Upper lobe of left lung (tissue), 4 donors: ENCODE results near the gene DISP3.

Source experiments
- POLR2A ChIP-seq, 4 donors: fragments of 450-650 bp; IDR thresholded peaks; one replicate each; pipeline ENCODE4 v1.5.1; 2016 to 2017; ENCODE audit warnings: antibody characterized with exemption in 4 of 4, mild to moderate bottlenecking in 2 of 4
- TF ChIP-seq, protein P1 (sequence below), 6 experiments: fragments of 450-650 bp in 4 of 6; fragments of 200-600 bp in 2 of 6; sonication (generic) in 2 of 6; IDR thresholded peaks; one replicate each; pipeline ENCODE4 v1.5.1; 2016 to 2019; ENCODE audit warnings: antibody characterized with exemption in 6 of 6

DNA sequence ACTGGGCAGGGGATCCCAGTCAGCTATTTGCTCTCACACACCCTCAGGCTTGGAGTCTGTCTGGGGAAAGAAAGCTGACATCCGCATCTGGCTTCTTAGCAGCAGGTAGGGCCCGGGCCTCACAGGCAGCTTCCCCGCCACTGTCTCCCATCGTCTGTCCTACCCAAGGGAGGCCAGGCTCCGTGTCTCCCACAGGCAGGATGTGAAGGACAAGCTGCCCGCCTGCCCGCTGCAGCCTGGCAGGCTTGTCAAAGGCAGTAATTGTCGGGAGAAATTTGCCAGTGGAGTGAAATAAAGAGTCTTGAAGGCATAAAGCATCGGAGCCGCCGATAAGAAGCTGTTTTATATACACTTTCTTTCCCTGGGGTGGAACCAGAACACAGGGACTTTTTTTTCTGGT lies 44.0 kb upstream of the DISP3 start:
- TF ChIP-seq, protein P1, sequence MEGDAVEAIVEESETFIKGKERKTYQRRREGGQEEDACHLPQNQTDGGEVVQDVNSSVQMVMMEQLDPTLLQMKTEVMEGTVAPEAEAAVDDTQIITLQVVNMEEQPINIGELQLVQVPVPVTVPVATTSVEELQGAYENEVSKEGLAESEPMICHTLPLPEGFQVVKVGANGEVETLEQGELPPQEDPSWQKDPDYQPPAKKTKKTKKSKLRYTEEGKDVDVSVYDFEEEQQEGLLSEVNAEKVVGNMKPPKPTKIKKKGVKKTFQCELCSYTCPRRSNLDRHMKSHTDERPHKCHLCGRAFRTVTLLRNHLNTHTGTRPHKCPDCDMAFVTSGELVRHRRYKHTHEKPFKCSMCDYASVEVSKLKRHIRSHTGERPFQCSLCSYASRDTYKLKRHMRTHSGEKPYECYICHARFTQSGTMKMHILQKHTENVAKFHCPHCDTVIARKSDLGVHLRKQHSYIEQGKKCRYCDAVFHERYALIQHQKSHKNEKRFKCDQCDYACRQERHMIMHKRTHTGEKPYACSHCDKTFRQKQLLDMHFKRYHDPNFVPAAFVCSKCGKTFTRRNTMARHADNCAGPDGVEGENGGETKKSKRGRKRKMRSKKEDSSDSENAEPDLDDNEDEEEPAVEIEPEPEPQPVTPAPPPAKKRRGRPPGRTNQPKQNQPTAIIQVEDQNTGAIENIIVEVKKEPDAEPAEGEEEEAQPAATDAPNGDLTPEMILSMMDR (IDR thresholded peaks at IDR 0.05), result no peak
- no peak for TF ChIP-seq POLR2A (IDR thresholded peaks at IDR 0.05)
